Neural progenitor cell (in vitro differentiated cells): ENCODE results near the gene DOK7. TPM values are rescaled to one million over a fixed set of nuclear protein-coding genes. Genes with fewer than 3 reads are reported as not detected.

Experiments used
- DNase-seq: peaks from one replicate; pipeline ENCODE4 v3.0.0-alpha.2; 2016; ENCODE audit warnings: low spot score
- H2AFZ ChIP-seq: fragments of 200-600 bp; sonication (generic); replicated peaks from 2 replicates; pipeline ENCODE4 v1.6.1; 2016; ENCODE audit warnings: antibody characterized with exemption
- H3F3A ChIP-seq: fragments of 200-600 bp; sonication (generic); 2 replicates; pipeline ENCODE4 v1.6.1; 2016; ENCODE audit warnings: antibody characterized with exemption, low read depth
- H3K27ac ChIP-seq: fragments of 200-600 bp; sonication (generic); 2 replicates; pipeline ENCODE4 v1.5.1; 2016; ENCODE audit warnings: mild to moderate bottlenecking
- H3K27me3 ChIP-seq: fragments of 200-600 bp; sonication (generic); 2 replicates; pipeline ENCODE4 v1.6.1; 2016; ENCODE audit warnings: mild to moderate bottlenecking, moderate library complexity
- H3K36me3 ChIP-seq: fragments of 200-600 bp; sonication (generic); 2 replicates; pipeline ENCODE4 v1.5.1; 2016
- H3K4me1 ChIP-seq: fragments of 200-600 bp; sonication (generic); 2 replicates; pipeline ENCODE4 v1.6.1; 2016; ENCODE audit warnings: mixed run types
- H3K4me2 ChIP-seq: fragments of 200-600 bp; sonication (generic); 2 replicates; pipeline ENCODE4 v1.6.1; 2016
- H3K4me3 ChIP-seq: fragments of 200-600 bp; sonication (generic); 2 replicates; pipeline ENCODE4 v1.5.1; 2016
- H3K79me2 ChIP-seq: fragments of 200-600 bp; sonication (generic); 2 replicates; pipeline ENCODE4 v1.6.1; 2016; ENCODE audit warnings: low read depth
- H3K9ac ChIP-seq: fragments of 200-600 bp; sonication (generic); 2 replicates; pipeline ENCODE4 v1.6.1; 2016
- H3K9me3 ChIP-seq: fragments of 200-600 bp; sonication (generic); 2 replicates; pipeline ENCODE4 v1.5.1; 2016; ENCODE audit warnings: low read depth
- H4K20me1 ChIP-seq: fragments of 200-600 bp; sonication (generic); 2 replicates; pipeline ENCODE4 v1.6.1; 2016; ENCODE audit warnings: low read depth
- H3K27ac Mint-ChIP-seq: 3 replicates; pipeline ENCODE4 v1.8.0; 2021; ENCODE audit warnings: mixed read lengths
- H3K27me3 Mint-ChIP-seq: 2 replicates; pipeline ENCODE4 v1.8.0; 2022; ENCODE audit warnings: low read depth, mild to moderate bottlenecking, inconsistent platforms, moderate library complexity, mixed read lengths; ENCODE audit not compliant: insufficient read depth
- H3K36me3 Mint-ChIP-seq: 3 replicates; pipeline ENCODE4 v1.8.0; 2021; ENCODE audit warnings: mixed read lengths
- H3K4me1 Mint-ChIP-seq: 3 replicates; pipeline ENCODE4 v1.8.0; 2021; ENCODE audit warnings: mixed read lengths
- H3K4me3 Mint-ChIP-seq: 3 replicates; pipeline ENCODE4 v1.8.0; 2021; ENCODE audit warnings: mild to moderate bottlenecking, moderate library complexity, mixed read lengths
- H3K9me3 Mint-ChIP-seq: 3 replicates; pipeline ENCODE4 v1.8.0; 2020; ENCODE audit warnings: mixed read lengths
- EZH2 ChIP-seq: fragments of 200-600 bp; sonication (generic); IDR thresholded peaks from 2 replicates; pipeline ENCODE4 v1.6.1; 2017; ENCODE audit warnings: antibody characterized with exemption, mild to moderate bottlenecking, moderate library complexity
- EZH2phosphoT487 ChIP-seq: fragments of 200-600 bp; sonication (generic); IDR thresholded peaks from 2 replicates; pipeline ENCODE4 v1.6.1; 2017; ENCODE audit warnings: antibody characterized with exemption
- total RNA-seq: library from RNA; depleted of rRNA; stranded (reverse); fragments of >200 nt; gene quantifications from 2 replicates; pipeline ENCODE4 v1.2.3, GENCODE V29; 2015; ENCODE audit warnings: low replicate concordance
- TF ChIP-seq, protein P1 (sequence below): fragments of 200-600 bp; sonication (generic); IDR thresholded peaks from 2 replicates; pipeline ENCODE4 v1.5.1; 2017; ENCODE audit warnings: antibody characterized with exemption, mild to moderate bottlenecking

The DOK7 gene
- total RNA-seq, 1 donor from 2014 or later, result not detected

- Histone ChIP-seq H3K79me2 (no peaks in the 10 kb centered on the region), H3K27me3 (no peaks in the 10 kb centered on the region), H3K9ac (no peak overlapping the region), H3K4me2 (no peak overlapping the region), H3K9me3 (no peaks in the 10 kb centered on the region), H2AFZ (no peak overlapping the region), H3K27ac (no peak overlapping the region), H3K4me3 (no peak overlapping the region), H3F3A (no peaks in the 10 kb centered on the region), H3K36me3 (no peaks in the 10 kb centered on the region), H3K4me1 (no peaks in the 10 kb centered on the region), H4K20me1 (peaks cover 3% of the 10 kb centered on the region)
- Mint-ChIP-seq H3K36me3 (peaks cover 13% of the 10 kb centered on the region), H3K4me1 (peaks cover 3% of the 10 kb centered on the region), H3K9me3 (no peaks in the 10 kb centered on the region), H3K4me3 (no peak overlapping the region), H3K27me3 (peaks cover 2% of the 10 kb centered on the region), H3K27ac (no peak overlapping the region)
- no peak for DNase-seq
- TF ChIP-seq EZH2phosphoT487, result no peak
- TF ChIP-seq EZH2, result no peak
- TF ChIP-seq, protein P1, sequence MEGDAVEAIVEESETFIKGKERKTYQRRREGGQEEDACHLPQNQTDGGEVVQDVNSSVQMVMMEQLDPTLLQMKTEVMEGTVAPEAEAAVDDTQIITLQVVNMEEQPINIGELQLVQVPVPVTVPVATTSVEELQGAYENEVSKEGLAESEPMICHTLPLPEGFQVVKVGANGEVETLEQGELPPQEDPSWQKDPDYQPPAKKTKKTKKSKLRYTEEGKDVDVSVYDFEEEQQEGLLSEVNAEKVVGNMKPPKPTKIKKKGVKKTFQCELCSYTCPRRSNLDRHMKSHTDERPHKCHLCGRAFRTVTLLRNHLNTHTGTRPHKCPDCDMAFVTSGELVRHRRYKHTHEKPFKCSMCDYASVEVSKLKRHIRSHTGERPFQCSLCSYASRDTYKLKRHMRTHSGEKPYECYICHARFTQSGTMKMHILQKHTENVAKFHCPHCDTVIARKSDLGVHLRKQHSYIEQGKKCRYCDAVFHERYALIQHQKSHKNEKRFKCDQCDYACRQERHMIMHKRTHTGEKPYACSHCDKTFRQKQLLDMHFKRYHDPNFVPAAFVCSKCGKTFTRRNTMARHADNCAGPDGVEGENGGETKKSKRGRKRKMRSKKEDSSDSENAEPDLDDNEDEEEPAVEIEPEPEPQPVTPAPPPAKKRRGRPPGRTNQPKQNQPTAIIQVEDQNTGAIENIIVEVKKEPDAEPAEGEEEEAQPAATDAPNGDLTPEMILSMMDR, result no peak
Observed at GRCh38 chr4:3424522-3425095, 38.5 kb upstream of the DOK7 start.

DNA sequence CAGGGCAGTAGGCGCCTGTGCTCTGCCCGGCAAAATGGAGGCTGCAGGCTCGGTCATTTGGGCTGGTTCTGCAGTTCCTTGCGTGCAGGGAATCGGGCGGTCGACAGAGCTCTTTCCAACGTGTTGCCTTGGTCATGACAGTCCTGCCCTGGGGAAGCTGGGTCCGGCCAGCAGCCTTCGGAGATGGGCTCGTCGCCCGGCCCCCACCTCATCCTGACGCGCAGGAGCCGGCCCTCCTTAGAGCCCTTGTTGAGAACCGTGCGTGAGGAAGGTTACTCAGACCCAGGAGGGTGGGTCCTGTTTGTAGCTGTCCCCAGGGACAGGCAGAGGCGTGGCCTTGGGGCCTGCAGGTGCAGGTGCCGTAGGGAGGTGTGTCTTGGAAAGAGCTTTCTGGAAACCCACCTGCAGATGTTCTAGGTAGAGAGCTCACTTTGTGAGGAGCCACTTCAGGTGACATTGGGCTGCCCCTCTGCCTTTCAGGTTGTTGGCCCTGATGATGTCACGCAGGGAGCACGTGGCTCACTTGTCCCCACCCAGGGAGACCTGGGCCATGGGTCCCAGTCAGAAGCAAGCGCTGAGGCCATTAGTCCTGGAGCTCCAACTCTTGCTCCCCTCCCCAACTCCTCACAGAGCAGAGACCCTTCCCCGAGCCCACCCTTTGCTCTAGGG, 36.5 kb upstream of the DOK7 start:
- H3K36me3 Mint-ChIP-seq, result peaks cover 9% of the 10 kb centered on the region
- H3K27me3 Mint-ChIP-seq, result peaks cover 4% of the 10 kb centered on the region
- no peaks in the 10 kb centered on the region for H3K79me2 ChIP-seq
- no peak overlapping the region for H3K4me2 ChIP-seq
- H3K9ac ChIP-seq, result no peak overlapping the region
- H3K9me3 Mint-ChIP-seq, result no peaks in the 10 kb centered on the region
- no peak overlapping the region for H3K4me3 Mint-ChIP-seq
- peaks cover 3% of the 10 kb centered on the region for H3K4me1 Mint-ChIP-seq
- no peaks in the 10 kb centered on the region for H3K27me3 ChIP-seq
- no peaks in the 10 kb centered on the region for H3K36me3 ChIP-seq
- no peak overlapping the region for H3K27ac Mint-ChIP-seq
- no peaks in the 10 kb centered on the region for H3K9me3 ChIP-seq
- H2AFZ ChIP-seq, result no peak overlapping the region
- no peak overlapping the region for H3K4me3 ChIP-seq
- TF ChIP-seq EZH2 (no peak), EZH2phosphoT487 (no peak)
- TF ChIP-seq, protein P1, result no peak
- no peak overlapping the region for H3K27ac ChIP-seq
- H4K20me1 ChIP-seq, result no peaks in the 10 kb centered on the region
- no peak for DNase-seq
- no peaks in the 10 kb centered on the region for H3K4me1 ChIP-seq
- no peaks in the 10 kb centered on the region for H3F3A ChIP-seq

GRCh38 chr4:3427134-3427476, 36.0 kb upstream of the DOK7 start:
- TF ChIP-seq, protein P1, result no peak
- TF ChIP-seq EZH2, result no peak
- TF ChIP-seq EZH2phosphoT487, result no peak
- Histone ChIP-seq H3K4me2 (no peak overlapping the region), H3K27ac (no peak overlapping the region), H3K79me2 (no peaks in the 10 kb centered on the region), H3F3A (no peaks in the 10 kb centered on the region), H3K9me3 (no peaks in the 10 kb centered on the region), H3K27me3 (no peaks in the 10 kb centered on the region), H3K36me3 (no peaks in the 10 kb centered on the region), H3K4me1 (no peaks in the 10 kb centered on the region), H3K9ac (no peak overlapping the region), H3K4me3 (no peak overlapping the region), H2AFZ (no peak overlapping the region), H4K20me1 (no peaks in the 10 kb centered on the region)
- H3K4me1 Mint-ChIP-seq, result peaks cover 3% of the 10 kb centered on the region
- H3K36me3 Mint-ChIP-seq, result peaks cover 9% of the 10 kb centered on the region
- DNase-seq, result no peak
- no peaks in the 10 kb centered on the region for H3K9me3 Mint-ChIP-seq
- no peak overlapping the region for H3K27ac Mint-ChIP-seq
- H3K4me3 Mint-ChIP-seq, result no peak overlapping the region
- peaks cover 6% of the 10 kb centered on the region for H3K27me3 Mint-ChIP-seq
